ENCODE data around the gene CAB39L. TPM values are rescaled to one million over a fixed set of nuclear protein-coding genes. Genes with fewer than 3 reads are reported as not detected.

The CAB39L gene
- total RNA-seq (2014; rRNA removed; shearing (Covaris generic)) = 2.6 and 3.0 TPM in 2 replicates

DNA sequence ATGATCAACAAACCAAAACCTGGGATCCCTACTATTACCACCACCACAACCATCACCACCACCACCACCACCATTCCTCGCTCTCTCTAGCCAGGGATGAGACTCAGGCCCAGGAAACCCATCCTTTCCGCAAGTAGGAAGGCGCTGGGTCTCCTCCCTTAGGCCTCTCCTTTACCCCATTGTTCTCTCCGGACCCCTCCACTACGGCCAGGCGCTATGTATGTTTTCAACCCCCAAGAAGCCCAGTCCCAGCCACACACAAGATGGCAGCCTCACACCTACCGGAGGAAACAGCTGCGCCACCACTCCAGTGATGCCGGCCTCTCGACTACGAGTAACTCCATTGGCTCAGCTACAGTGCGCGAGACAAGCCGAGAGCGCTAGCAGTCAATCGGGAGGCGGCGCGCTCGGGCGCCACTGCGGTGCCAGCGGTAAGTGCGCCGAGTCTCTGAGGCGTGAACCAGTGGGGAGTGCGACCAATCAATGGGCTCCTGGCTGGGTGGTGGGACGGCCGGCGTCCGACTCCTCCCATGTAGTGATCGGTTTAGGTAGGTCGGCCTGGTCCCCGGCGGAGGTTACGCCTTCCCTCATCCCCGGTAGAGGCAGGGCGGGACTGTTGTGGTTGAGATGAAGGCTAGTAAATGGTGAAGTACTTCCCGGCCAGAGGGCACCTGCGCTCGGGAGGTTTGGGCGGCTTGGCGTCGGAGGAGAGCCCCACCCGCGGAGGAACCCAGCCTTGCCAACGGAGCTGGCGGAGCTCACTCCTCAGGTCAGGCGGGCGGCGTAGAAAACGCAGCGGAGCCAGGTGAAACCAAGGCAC is at the start of gene CAB39L, which contains the start of gene SETDB2:
Gene CAB39L (minus strand): TSS at position 361 of the 820 bp plus-strand sequence. CDS start 61,154 bp downstream, outside the sequence.
Gene SETDB2 (plus strand): TSS at position 571 of the 820 bp plus-strand sequence. CDS start 7,620 bp downstream, outside the sequence.

Other genes starting within 250 kb of the CAB39L start
- gene MLNR, start 223.7 kb downstream of the CAB39L start, total RNA-seq (2014; rRNA removed; shearing (Covaris generic)) = not detected in 2 replicates
- 8.9 and 10.6 TPM in 2 replicates for gene CDADC1, start 196.1 kb downstream of the CAB39L start, total RNA-seq (2014; rRNA removed; shearing (Covaris generic))
- gene SETDB2, start 210 bp upstream of the CAB39L start, total RNA-seq (2014; rRNA removed; shearing (Covaris generic)) = 3.3 and 5.0 TPM in 2 replicates
- 4.3 and 9.0 TPM in 2 replicates for gene PHF11, start 51.9 kb upstream of the CAB39L start, total RNA-seq (2014; rRNA removed; shearing (Covaris generic))
- gene RCBTB1, start 141.5 kb upstream of the CAB39L start, total RNA-seq (2014; rRNA removed; shearing (Covaris generic)) = 6.9 and 7.7 TPM in 2 replicates
- gene ARL11, start 184.4 kb upstream of the CAB39L start, total RNA-seq (2014; rRNA removed; shearing (Covaris generic)) = not detected in 2 replicates
- 92.7 and 101 TPM in 2 replicates for gene EBPL, start 247.4 kb upstream of the CAB39L start, total RNA-seq (2014; rRNA removed; shearing (Covaris generic))

Measured in A375 (cell line).